ENCODE results near the gene FAP.

The FAP gene, protein sequence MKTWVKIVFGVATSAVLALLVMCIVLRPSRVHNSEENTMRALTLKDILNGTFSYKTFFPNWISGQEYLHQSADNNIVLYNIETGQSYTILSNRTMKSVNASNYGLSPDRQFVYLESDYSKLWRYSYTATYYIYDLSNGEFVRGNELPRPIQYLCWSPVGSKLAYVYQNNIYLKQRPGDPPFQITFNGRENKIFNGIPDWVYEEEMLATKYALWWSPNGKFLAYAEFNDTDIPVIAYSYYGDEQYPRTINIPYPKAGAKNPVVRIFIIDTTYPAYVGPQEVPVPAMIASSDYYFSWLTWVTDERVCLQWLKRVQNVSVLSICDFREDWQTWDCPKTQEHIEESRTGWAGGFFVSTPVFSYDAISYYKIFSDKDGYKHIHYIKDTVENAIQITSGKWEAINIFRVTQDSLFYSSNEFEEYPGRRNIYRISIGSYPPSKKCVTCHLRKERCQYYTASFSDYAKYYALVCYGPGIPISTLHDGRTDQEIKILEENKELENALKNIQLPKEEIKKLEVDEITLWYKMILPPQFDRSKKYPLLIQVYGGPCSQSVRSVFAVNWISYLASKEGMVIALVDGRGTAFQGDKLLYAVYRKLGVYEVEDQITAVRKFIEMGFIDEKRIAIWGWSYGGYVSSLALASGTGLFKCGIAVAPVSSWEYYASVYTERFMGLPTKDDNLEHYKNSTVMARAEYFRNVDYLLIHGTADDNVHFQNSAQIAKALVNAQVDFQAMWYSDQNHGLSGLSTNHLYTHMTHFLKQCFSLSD

DNA sequence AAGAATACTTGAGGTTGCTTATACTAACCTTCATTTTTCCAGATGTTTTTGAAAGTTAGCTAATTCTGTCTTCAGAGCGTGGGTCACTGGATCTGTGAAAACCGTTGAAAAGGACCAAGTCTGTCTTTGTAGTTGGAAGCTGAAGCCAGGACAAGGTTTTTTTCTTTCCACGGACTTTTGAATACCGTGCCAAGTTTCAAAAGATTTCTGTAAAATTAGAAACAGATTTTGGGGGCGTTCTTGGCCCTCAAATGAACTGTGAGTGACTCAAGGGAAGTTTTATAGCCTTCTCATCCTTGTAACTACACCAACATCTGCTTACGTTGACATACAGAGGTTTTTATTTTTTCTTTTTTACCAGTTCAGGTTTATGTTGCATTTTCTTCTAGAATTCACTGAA lies at the start of gene FAP:
Gene FAP, minus strand, starts transcription at position 152 of the 400 bp plus-strand sequence. Its CDS starts 118 bp downstream, at position 34.
- DNase-seq, result no peak

DNA sequence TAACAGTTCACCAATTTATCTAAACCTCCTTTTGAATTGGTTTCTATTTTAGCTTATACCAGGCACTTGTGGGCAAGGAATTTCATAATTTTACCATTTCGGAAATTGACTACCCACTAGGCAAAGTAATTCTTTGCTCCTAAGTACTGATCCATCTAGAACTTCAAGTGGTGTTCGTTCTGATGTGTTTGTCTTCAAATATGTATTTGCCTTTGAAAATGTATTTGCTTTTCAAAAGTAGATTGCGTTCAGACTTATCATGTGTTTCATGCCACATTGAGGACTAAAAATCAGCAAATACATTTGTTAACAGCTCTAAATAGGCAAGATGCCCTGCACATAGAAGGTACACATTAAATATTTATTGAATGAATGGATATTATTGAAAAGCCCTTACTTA lies 48.5 kb upstream of the FAP start:
- DNase-seq, result no peak

DNA sequence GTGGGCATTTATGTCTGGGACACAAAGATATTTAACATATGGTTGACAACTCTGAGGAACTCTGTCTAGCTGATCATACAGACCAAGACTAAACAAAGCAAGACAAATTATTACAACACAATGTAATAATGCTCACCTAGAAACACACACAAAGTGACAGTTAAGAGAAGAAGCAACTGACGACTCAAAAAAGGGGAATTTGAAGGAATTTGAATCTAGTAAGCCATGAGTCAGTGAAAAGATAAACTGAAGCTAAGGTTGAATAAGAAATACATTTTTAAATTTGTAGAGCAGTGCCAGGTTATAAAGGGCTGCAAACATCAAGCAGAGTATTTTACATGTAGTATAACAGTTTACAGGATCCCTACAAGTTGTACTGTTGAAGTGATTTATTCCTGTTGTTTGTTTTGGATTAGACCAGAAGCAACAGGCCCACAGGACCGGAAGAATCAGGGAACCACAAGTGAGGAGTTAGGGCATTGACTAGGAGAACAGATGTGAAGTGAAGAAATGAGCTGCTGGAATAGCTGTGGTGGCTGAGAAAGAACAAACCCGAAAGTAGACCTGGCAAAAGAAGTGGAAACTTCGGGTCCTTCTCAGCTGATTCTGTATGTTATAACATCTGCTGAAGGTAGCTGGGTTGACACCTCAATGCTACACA lies 39.6 kb upstream of the FAP start:
- DNase-seq, result no peak

DNA sequence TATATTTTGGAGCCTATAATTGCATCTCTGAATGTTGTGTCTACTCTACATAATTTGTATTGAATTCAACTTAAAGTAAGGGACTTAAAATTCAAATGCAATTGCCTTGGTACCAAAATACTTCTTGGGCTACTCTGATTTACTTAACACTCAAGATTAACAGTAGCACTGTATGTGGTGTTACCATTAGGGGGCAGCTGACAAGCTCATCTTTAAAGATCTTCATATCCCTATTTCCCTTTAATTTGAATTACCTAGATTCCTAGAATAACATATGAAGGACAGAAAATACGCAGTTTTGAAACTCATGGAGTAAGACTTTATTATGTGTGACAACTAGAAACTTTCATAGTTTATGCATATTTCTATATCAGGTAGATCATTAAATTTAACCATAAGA lies 37.4 kb upstream of the FAP start:
- no peak for DNase-seq

DNA sequence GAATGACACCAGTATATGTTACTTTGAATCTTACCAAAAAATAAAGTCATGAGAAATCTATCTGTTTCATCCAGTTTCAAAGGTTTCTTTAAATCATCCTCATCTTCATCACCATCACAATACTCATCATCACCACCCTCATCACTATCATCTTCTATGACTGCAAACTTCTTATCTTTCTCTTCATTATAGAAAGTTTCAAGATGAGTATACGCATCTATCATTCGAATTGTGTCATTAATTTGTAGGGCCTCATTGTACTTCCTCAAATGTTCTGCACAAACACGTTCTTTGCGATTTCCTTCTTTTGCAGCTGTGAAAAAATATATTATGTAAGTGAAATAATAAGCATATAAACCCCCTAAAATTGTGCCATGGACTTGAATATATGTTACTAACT lies 34.1 kb upstream of the FAP start:
- no peak for DNase-seq

DNA sequence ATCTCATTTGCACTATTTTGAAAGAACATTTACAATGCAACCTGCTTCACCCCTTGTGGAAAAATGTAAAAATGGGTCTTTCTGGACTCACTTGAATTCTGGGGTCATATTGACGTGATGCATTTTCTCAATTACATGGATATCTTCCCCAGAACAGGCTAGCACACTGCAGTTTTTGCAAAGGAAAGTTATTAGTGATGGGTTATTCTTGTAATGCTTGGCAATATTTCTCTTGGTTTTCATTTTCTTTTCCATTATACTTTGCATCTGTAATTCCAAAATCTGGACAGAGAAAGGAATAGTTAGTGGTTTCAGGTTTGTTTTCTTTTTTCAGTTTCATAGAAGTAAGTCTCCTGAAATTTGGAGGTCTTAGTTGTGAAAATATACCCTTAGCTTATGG lies 24.8 kb upstream of the FAP start:
- DNase-seq, result no peak

DNA sequence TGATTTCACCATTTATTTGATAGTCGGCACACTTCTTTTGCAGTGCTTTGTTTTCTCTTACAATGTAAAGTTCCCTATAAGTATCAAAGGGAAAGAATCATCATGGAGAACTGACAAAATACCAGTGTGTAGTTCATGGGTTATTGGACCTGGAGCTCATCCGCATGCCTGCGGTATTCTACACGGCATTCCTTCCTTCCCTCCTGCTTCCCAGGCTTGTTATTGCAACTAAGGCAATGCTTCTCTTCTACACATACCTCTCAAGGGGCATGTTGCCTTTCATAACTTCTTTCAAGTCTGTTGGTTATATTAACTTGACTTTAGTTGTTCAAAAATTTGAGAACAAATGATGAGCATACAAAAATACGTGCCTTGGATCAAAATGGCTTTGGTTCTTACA lies 24.3 kb upstream of the FAP start:
- DNase-seq, result no peak

DNA sequence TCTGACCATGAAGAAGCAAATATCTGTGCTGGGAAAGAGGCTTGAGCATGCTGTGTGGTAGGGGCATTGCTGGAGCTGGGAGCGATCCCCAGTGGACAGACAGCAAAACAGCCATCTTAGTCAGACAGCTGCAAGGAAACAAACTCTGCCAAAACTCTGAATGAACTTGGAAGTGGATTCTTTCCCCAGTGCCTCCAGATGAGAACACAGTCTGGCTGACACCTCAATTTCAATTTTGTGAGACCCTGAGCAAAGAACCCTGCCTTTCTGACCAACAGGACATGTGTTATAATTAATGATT lies 23.2 kb upstream of the FAP start:
- no peak for DNase-seq

DNA sequence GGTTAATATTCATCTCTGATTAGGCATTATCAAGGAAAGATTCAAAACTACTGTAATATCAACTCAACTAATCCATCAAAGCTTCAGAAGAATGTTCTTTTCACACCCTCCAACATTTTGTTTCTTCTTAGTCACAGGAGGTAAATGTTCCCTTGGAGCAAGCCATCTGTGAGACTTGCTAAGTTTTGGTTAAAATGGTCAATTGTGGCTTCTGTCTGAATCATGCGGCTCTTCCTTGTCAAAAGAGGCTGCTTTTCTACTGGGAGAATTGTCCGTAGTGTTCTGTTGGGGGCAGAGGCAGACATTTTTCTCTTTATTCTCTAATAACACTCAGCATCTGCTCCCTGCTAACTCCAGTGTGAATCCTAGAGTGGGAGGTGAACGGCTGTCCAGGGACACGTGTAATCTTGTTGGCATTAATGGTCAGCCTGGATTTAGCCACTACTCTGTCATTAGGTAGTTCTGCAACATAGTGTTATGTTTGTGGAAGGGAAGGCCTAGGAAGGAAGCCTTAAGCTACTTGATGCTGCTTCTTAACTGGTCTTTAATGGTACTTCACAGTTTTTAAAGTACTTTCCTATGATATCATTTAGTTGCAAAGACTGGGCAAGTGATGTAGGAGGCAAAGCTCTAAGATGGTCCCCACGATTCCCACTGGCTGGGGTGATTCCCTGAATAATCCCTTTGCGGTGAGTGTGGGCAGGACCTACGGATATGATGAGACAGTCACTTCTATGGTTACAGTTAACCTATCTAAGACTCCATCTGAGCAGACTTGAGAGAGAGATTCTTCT lies 22.6 kb upstream of the FAP start:
- DNase-seq, result no peak

DNA sequence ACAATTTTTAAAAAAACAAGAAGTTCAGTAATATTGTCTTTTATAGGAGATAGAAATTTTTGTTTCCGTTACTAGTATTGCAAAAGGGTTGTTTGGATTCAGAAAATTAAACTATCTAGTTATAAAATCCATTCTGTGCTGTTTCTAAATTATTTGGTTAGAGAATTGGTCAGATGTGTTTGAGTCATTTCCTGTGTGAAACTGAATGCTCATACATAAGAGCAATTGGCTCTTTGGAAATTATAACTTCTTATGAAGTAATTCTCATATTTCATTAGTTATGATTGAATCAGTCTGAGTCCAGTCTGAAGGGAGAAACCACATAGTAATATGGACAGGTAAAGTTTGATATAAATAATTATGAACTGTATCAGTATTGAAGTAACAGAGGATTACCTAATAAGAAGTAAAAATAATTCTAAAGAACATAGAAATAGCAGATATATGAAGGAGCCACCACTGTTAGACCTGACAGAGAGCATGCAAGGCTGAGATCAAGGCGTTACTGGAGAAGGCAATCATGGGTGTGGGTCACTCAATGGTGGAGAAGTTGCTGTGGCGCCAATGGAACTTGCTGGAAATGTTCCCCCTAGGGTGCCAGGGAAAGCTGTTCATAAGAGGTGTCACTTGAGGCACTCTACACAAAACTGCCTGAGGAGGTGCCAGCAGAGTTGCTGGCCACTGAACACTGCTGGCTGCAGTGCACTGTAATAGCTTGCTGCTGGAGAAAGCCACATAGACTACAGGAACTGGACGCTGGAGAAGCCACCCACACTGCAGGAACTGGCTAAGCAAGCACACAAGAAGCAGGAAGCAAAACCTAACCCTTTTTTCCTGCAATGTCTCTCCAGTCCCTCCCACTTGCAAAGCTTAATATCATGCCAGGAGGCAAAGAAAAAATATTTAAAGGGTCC lies 18.0 kb upstream of the FAP start:
- DNase-seq, result no peak

DNA sequence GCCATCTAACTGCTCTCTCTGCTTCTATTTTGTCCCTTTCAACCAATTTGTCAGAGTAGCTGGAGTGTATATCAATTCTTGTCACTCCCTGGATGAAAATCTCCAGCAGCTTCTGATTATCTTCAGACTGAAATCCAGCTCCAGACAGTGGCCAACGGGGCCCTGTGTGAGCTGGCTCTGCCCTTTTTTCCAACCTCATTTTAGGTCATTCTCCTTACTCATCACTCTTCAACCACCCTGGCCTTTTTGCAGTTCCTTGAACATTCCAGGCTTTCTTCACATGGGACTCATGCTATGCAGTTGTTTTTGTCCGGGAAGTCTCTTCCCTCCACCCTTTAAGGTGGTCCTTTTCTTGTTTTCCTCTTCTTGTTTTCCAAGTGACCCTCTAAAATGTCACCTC lies 15.4 kb upstream of the FAP start:
- no peak for DNase-seq

DNA sequence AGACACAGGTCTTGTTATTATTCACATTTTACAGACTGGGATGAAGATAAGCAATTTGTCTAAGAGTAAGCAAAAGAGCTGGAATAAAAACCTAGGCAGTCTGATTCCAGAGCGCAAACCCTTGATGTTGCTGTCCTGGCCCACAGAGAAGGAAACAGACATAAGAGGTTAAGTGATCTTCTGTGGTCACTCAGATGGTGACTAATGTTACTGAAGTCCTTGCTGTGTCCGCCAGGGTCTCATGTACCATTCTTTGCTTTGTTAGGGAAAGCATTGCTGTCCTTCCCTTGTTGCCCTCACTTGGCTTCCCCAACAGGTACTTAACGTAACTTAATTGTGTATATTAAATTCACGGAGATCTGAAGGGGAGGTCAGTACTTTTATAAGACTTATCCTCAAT lies 14.9 kb upstream of the FAP start:
- DNase-seq, result no peak

DNA sequence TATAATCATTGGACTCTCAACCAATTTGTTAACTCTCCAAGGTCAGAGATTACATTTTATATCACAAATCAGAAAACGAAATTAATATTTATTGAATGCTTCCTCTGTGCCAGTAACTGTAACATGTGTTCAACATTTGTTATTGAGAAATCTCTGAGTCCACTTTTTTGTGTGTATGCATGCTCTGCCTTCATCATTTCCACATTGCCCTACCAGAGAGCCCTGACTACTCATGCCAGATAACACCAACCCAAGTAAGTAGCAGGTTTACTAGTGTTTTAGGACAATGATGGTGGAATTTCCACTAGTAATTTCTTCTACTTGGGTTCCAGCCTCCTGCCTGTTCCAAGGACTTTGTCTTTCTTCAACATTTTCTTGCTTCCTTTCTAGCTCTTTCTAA lies 14.2 kb upstream of the FAP start:
- no peak for DNase-seq

DNA sequence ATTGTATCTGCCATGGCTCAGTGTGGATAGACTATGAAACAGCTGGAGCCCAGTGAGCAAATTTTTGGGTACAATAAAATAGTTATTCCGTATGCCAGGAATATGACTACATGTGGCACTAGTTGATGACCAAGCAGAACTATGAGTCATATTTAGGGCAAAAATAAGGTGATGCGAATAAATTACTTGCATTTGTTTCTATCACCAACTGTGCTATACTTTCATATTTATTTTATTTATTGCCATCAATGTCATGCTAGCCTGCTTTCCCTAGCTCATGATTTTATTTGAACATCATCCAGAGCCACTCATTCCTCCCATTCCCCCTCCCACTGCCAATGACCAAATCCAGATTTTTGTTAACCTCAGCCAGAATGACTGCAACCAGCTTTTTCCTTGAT lies 13.3 kb upstream of the FAP start:
- DNase-seq, result no peak

DNA sequence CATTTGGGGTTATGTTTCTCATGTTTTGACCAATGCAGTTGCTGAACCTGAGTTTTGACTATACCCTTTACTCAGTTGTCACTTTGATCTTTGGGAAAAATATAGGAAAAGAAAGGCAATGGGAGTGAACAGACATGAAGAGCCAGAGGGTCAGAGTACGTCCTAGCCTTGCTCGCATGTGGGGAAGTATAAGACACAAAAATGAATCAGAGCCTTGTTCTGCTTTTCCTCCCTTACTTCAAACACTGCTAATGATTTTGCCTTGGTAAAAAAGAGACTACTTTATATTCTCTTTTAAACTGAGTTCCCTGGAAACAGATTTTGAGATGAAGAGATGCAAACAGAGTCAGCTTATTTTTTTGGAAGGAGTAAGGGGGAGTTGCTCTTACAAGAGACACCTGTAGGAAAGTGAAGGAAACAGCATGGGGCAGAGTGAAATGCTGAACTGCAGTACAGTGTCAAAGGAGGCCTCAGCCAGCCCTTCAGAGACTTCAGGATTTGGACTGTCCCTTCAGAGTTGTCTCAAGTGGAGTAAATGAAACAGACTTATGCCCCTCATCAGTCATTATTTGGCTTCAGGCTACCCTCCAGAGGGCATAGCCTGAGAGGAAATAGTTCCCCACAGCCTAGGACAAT lies 11.1 kb upstream of the FAP start:
- DNase-seq, result no peak

DNA sequence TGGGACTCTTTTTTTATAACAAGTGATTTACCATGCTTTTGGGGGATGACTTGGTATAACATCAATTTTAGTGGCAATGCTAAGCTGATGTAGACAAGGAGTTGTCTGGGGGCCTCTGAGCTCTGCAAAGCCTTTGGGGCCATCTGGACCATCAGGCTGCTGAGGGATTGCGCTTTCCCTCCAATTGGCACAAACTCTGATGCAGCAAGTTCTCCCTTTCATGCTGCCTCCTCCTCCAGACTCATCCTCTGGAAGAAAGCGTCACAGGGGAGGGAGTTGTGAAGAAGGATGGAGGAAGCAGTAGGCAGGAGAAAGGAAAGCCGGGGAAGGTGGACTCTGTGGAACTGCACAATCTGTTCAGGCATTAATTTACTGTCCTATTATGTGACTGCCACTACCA lies 10.2 kb upstream of the FAP start:
- DNase-seq, result no peak

DNA sequence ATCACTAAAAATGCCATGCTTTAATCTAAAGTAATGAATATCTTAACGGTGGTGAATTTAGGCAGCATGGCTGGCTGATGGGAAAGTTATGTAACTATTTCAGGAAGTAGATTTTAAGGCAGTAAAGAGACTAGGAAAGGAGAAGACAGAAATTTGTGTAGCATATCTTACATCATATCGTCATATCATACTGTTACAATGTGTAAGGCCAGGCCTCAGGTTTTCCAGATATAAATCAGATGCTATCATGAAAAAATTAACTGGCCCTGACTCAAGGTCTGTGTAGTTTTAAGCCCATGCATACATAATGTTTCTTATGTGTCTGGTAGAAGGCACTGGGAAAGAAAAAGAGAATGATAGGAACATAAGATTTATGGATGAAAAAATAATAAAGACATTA lies 8.9 kb upstream of the FAP start:
- DNase-seq, result no peak

DNA sequence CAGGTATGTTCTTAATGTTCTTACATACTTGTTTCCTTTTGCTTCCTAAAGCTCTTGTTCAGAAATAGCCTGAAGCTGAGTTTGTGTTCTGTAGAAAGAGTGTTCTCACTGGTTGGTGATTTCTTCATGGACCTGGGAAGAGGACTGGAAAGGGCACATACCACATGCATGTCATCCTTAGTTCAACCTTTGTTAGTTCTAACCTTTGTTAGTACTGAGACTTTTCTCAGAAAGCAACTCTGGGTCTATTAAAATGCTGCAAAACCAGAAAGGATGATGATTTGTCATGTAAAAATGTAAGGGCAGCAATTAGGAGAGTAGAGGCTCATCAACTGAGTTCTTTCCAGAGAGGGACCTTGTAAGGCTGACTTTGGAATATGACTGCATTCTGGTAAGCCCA lies 2.5 kb upstream of the FAP start:
- DNase-seq, result no peak

DNA sequence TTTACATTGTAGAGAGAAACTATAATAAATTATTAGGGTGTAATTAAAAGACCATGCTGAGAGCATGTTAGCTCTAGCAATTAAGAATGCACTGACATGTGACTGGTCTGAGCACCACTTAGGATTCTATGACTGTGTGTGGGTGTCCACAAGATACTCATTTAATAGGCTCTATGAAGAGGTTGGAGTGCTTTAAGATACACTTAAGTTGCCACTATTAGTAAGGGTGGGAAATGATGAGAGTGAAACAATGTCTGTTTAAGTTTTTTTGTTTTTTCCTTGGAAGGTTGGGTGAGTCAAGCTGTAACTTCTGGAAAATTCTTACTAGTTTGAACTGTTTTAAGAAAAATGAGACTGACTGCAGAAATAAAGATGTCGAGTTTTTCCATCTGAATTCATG lies 1.8 kb upstream of the FAP start:
- DNase-seq, result no peak

DNA sequence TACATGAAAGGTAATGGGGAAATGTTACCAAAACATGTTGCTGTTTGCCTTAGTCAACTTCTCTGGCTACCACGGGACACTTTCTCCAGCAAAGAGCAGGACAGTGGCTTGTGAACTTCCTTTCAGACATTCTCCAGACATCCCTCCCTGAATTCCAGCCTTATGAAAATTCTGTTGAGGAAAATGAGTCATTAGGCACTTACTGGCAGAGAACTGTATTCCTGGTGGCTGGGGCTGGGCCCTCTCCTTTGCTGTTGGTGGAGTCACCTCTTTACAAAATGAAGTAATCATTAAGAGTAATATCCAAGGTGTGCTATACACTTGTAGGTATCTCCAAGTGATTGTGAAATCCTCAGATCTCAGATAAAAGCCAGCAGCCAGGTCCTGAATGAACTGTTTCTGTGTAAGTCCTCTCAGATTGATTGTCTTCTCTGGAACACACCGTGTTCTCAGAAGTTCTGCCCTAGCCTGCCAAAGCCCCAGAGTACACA lies 1.3 kb upstream of the FAP start:
- DNase-seq, result no peak

DNA sequence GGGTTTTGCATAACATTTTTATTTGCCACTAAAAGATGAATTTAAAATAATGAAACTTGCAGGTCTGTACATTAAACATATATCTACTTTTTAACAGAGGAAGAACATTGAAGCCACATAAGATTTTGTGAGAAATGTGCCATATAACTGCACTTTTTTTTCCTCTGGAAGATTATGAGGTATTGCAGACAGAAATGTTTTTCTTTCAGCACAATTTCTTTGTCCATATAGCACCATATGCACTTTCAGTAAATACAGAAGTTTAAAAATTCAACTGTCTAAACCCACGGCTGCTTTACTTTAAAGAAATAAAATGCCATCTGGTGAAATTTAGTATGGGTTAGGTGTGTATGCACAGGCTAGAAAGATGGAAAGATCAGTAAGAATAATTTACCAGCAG lies 470 bp upstream of the FAP start:
- no peak for DNase-seq
